GM12874 (cell line): ENCODE data around the gene NMU.

Source experiments
- CTCF ChIP-seq: IDR thresholded peaks from 2 replicates; pipeline ENCODE4 v1.5.1; 2011; ENCODE audit warnings: low read depth, mild to moderate bottlenecking, control low read depth, low read length, moderate library complexity; ENCODE audit not compliant: insufficient read depth

The NMU gene

GRCh38 chr4:55635741-55636655 lies at the start of gene NMU:
NMU (minus strand) TSS chr4:55636298; CDS start chr4:55636192, 106 bp downstream.
- peak; percentile 41 for TF ChIP-seq CTCF

- TF ChIP-seq CTCF = no peak
Observed at GRCh38 chr4:55684276-55684675, 48.2 kb upstream of the NMU start.

GRCh38 chr4:55682295-55682694 lies 46.2 kb upstream of the NMU start:
- no peak for TF ChIP-seq CTCF

GRCh38 chr4:55681430-55681829 lies 45.3 kb upstream of the NMU start:
- no peak for TF ChIP-seq CTCF

GRCh38 chr4:55675196-55675793 lies 39.2 kb upstream of the NMU start:
- no peak for TF ChIP-seq CTCF

- TF ChIP-seq CTCF = no peak
Observed at GRCh38 chr4:55673424-55673823, 37.3 kb upstream of the NMU start.

GRCh38 chr4:55671667-55672066 lies 35.6 kb upstream of the NMU start:
- TF ChIP-seq CTCF = no peak
